GM19397 (cell line): ENCODE data around the gene CHMP6.
"Not testable (repeated sequence)": the region's sequence is repeated elsewhere in the genome, so short reads cannot be mapped to it uniquely, and the experiment has no call there.

ENCODE experiments used
- ATAC-seq: cut with Tn5 transposase; IDR thresholded peaks from one replicate; pipeline ENCODE4 v1.9.1; 2021; ENCODE audit warnings: mild to moderate bottlenecking, moderate library complexity; ENCODE audit not compliant: unreplicated experiment

The CHMP6 gene

DNA sequence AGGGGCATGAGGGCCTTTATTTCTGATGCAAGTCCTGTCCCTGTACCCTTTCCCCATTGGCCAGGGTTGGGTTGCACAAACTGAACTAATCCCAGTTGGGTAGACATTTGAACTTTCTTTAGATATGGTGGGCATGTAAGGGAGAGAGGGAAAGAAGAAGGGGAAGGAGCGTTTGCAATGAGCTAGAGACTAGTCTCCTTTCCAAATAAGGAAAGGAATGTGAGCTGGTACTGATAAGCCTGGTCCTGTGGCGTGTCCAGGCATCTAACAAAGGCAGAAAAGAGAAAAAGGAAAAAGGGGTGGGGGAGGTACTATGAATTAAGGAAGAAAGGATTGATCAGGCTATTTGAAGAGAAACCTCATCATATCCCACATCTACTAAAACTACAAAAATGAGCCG, 20.3 kb downstream of the CHMP6 start:
- no peak for ATAC-seq

DNA sequence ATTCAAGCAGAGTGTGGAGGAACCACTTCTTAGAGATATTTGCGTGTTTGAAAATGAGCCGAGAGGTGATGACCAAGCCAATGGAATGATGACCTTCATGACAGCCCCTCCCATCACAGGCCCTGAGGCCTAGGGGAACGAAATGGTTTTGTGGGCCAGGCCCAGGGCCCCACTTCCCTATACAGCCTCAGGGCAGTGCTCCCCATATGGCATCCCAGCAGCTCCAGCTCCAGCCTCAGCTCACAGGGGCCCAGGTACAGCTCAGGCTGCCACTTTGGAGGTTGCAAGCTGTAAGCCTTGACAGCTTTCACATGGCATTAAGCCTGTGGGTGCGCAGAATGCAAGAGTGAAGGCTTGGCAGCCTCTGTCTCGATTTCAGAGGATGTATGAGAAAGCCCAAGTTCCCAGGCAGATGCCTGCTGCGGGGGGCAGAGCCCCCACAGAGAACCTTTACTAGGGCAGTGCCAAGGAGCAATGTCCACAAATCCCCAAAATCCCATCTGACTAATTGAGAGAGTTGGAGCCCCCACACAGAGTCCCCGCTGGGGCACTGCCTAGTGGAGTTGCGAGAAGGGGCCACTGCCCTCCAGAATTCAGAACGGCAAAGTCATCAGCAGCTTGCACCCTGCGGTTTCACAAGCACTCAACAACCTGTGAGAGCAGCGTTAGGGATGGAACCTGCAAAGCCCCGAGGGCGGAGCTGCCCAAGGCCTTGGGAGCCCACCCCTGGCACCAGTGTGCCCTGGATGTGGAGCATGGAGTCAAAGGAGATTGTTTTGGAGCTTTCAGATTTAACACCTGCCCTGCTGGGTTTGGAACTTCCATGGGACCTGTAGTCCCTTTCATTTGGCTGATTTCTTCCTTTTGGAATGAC, 21.2 kb downstream of the CHMP6 start:
- ATAC-seq = no peak

DNA sequence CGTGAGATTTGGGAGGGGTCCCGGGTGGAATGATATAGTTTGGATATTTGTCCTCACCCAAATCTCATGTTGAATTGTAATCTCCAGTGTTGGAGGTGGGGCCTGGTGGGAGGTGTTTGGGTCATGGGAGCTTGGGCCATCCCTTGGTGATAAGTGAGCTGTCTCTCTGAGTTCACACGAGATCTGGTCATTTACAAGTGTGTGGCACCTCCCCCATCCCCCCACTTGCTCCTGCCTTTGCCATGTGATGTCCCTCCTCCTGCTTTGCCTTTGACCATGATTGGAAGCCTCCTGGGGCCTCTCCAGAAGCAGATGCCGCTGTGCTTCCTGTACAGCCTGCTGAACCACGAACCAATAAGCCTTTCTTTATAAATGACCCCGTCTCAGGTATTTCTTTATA, 22.0 kb downstream of the CHMP6 start:
- ATAC-seq = no peak

DNA sequence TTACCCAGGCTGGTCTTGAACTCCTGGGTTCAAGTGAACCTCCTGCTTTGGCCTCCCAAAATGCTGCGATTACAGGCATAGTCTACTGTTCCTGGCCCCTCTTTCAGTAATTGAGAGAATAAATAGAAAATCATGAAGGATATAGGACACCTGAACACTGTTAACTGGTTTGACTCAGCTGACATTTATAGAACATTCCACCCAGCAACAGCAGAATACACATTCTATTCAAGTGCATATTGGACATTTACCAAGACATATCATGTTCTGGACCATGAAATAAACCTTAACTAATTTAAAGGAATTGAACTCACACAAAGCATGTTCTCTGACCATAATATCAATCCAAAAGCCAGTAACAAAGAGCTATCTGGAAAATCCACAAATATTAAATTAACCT, 23.5 kb downstream of the CHMP6 start:
- ATAC-seq = no peak

DNA sequence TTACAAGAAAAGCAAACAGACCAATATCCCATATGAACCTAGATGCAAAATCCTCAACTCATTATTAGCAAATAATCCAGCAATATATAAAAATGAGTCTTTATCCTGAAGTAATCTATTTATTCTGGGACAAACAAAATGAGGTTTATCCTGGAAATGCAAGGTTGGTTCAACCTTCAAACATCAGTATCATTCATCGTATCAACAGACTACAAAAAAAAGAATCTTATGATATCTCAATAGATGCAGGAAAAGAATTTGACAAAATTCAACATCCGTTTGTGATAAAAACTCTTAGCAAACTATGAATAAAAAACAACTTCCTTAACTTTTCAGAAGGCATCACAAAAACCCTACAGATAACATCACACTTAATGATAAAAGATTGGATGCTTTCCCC, 24.9 kb downstream of the CHMP6 start:
- no peak for ATAC-seq

DNA sequence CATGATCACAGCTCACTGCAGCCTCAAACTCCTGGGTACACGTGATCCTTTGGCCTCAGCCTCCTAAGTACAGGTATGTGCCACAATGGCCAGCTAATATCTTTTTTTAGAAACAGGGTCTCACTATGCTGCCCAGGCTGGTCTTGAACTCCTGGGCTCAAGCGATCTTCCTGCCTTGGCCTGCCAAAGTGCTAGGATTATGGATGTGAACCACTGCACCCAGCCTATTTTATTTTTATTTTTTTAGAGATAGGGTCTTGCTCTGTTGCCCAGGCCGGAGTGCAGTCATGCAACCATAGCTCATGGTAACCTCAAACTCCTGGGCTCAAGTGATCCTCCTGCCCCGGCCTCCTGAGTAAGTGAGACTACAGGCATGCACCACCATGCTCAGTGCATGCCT, 25.7 kb downstream of the CHMP6 start:
- not testable (repeated sequence) for ATAC-seq

DNA sequence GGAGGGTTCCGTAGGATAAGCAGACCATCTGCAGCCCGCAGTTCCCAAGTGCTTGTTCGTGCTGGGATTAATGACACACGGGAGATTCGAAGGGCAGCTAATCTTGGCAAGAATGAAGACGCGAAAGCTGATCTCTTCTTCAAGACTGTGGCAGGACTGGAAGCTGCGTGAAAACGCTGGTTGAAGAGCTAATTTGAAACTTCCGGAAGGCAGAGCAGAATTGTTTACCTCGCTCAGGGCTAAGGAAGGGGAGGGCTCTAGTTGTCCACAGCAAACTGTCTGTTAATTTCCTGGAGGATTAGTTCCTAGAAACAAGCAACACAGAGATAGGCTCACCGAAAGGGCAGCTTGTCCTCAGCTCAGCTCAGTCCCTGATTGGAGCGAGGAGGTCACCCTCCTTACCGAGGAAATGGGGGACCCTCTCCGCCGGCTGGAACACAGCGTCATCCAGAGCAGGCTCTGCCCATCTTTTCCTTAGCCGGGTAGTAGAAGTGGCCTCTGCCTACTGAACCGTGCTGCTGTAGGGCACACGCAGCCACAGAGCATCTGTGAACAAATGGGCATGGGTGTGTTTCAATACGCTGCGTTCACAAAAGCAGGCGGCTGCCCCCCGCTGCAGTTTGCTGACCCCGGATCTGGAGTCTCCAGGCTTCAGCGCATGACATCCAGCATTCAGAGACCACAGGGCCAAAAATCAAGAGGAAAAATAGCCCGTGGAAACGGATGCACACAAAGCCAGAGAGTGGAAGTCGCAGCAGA, 26.6 kb downstream of the CHMP6 start:
- ATAC-seq = no peak

DNA sequence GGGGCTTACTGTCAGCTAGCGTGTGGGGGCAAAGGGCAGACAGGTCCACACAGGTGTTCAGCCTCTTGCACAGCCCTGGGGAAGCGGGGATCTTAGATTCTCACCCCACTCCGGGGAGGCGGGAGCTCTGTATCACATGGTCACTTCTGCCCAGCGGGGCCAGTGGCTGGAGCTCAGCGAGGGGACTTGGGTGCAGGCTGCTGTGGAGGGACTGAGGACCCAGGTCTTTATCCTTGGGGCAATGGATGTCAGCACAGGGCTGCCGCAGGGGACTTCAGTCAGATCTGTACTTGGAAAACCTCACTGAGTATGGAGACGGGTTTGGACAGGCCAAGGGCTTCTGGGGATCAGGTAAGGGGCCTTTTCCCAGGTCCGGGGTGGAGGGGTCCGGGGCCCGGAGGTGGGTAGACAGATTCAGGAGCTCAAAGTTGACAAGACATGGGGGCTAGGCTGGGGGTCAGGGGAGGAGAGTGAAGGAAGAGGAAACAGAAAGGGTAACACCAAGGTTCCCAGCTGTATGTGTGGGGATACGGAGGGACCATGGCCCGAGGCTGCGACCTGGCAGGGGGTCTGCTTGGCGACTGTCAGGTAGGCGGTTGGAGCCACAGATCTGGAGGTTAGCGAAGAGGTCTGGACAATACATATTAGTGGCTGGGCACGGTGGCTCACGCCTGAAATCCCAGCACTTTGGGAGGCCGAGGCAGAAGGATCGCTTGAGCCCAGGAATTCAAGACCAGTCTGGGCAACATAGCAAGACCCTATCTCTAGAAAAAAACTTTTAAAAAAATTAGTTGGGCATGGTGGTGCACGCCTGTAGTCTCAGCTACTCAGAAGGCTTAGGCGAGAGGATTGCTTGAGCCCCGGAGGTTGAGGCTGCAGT, 28.2 kb downstream of the CHMP6 start:
- ATAC-seq = no peak

DNA sequence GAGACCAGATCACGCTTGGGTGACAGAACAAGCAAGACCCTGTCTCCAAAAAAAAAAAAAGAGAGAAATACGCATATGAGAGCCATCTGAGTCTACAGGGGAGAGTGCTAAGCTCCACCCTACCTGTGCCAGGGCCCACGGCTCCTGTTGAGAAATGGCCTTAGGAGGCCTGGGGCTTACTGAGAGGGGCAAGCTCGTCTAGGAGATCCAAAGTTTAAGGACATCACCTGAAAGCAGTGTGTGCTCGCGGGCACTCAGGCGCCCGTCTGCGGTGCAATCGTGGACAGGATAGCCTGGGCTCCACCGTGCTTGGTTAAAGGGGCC, 28.8 kb downstream of the CHMP6 start:
- no peak for ATAC-seq

DNA sequence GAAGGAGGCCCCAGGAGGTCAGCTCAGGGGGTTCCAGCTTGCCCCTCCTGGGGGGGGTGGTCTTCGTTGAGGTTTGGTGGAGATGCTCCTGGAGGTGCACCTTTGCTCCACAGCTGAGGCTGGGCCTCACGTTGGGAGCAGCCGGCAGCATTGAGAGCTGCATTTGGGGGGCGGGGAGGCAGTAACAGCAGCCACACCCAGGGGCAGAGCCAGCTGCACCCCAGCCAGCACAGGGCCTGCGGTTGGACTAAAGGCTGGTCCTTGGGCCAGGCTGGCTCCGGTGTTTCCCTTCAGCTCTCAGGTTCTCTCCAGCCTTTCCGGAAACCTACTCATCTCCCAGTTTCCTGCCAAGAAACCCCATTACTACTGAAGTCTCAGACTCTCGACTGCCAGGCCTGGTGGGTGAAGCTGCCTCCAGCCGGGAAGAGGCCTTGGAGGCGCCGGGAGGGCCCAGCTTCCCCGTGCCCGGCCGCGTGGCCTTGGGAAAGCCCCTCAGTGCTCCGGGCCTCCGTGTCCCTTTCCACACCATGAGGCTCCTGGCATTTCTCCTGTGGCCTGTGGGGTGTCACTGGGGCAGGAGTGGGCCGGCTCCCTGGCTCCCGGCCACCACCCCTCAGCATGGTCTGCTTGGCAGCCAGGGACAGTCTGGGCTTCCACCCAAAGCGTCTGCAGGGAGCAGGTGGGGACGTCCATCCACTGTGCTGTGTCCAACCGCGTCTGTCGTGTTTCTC, 29.3 kb downstream of the CHMP6 start:
- ATAC-seq = no peak

DNA sequence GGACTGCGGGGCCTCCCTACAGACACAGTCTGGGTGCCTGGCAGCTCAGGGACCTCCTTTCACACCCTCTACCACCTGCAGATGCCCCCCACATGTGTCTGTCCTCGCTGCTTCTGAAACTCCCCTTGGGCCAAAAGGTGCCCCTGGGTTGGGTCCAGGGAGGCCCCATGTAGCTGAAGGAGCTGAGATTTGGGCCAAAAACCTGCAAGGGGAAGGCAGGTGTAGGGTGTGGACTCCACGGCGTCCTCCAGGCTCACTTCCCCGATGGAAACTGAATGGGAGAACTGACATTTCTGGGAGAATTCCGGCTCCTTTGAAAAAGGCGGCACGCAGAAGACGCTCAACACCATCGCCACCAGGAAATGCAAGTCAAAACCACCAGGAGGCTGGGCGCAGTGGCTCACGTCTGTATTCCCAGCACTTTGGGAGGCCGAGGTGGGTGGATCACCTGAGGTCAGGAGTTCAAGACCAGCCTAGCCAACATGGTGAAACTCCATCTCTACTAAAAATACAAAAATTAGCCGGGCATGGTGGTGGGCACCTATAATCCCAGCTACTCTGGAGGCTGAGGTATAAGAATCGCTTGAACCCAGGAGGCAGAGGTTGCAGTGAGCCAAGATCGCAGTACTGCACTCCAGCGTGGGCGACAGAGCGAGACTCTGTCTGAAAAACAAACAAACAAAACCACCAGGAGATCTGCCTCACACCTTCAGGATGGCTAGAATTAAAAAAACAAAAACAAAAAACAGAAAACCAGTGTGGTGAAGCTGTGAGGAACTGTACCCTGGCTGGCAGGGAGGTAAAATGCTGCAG, 30.1 kb downstream of the CHMP6 start:
- ATAC-seq = no peak

DNA sequence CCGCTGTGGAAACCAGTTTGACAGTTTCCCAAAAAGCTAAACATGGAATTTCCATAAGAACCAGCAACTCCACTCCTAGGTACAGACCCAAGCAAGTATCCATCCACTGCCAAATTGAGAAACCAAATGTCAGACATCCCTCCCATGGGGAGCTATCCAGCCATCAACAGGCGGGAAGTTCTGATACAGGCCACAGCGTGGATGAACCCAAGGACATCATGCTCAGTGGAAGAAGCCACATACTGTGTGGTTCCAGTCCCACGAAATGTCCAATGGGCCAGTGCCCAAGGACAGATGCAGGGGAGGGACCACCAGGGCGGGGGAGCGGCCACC, 30.7 kb downstream of the CHMP6 start:
- ATAC-seq = no peak

DNA sequence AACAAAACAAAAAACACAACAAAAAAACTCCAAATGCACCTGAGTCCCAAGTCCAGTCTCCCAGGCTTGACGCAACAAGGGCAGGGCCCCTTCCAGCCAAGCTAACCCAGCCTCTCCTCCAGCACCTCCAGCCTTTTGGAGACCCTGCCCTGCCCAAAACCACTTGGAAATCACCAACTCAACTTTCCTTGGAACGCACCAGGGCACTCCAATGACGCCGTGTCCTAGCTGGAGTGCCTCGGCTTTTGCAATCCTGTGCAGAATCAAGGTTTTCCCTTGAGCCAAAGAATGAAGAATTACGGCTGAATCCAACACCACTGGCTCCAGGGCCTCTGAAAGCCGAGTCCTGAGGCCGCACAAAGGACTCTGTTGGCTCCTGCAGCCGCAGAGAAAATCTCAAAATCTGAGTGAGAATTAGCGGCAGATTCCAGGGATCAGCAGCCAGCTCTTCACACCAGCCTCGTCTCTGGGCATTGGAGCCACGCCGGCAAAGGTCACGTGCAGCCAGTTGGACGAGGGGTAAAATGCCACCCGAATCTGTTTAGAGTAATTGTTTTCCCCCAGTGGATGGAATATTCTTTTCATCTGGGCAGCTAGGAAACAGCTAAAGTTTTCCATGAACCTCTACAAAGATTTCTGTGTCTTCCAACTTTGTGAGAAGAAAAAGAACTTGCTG, 33.6 kb downstream of the CHMP6 start:
- ATAC-seq = no peak

DNA sequence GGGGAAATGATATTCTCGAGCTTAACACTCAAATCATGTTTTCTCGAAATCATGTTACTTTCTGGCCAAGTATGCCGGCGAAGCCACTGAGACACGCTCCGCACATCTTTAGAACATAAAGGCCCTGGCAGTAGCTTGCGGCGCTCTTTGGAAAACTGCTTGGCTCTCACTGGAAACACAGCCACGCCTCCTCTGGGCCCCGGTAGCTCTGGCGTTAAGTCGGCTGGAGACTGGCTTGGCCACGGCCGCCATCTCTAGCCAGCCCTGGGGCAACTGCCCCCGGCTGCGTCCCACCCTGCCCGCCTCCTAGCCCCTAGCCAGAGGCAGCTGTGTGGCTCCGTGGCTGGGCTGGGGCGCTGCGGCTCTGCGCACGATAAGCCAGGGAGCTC, 34.1 kb downstream of the CHMP6 start:
- no peak for ATAC-seq

DNA sequence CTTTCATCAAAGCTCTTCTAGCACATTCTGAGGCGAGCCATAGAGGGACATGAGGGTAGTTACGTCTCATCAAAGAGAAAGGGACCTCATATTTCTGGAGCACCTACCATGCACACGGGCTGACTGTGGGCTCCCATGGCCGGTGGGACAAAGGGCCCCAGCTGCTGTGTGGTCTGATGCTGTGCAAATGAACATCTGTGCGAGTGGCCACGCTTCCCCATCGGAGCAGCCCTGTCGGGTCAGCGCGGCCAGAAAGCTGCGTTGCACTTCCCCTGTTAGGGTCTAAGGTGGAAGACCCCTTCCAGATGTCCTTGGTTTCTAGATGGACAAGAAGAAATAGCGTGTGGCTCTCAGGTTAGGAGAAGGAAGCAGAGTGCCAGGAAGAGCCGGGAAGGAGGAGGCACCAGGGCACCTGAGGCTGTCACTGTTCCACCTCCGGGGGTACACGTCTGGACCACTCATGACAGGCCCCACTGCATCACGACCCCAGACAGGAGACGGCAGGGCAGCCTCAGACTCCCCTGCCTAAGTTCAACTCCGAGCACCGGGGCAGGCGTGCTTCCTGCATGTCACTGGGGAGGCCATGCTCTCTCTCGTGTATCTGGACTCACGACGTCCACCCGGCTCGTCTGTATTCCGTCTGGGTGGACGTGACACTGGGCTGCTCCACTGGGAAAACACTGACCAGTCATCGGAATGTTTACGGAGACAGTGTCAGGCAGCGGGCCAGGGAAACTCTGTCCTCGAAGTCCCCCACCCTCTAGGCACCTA, 34.8 kb downstream of the CHMP6 start:
- ATAC-seq = no peak

DNA sequence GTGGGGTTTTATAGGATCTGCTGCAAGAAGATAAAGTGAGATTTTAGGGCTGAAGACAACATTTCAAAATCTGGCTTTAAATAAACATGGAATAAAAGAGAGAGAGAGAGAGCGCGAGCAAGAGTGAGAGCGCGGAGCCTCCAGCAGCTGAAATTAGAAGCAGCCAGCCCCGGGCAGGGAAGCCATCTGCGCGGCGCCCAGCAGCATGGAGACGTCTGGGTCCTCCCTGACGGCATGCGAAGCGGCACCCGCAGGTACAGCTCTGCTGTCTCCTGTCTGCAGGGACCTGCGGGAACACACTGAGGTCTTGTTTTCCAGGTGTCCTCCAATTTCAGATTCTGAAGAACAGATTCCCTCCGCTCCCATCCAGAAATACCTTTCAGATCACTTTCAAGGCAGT, 35.4 kb downstream of the CHMP6 start:
- ATAC-seq = no peak

DNA sequence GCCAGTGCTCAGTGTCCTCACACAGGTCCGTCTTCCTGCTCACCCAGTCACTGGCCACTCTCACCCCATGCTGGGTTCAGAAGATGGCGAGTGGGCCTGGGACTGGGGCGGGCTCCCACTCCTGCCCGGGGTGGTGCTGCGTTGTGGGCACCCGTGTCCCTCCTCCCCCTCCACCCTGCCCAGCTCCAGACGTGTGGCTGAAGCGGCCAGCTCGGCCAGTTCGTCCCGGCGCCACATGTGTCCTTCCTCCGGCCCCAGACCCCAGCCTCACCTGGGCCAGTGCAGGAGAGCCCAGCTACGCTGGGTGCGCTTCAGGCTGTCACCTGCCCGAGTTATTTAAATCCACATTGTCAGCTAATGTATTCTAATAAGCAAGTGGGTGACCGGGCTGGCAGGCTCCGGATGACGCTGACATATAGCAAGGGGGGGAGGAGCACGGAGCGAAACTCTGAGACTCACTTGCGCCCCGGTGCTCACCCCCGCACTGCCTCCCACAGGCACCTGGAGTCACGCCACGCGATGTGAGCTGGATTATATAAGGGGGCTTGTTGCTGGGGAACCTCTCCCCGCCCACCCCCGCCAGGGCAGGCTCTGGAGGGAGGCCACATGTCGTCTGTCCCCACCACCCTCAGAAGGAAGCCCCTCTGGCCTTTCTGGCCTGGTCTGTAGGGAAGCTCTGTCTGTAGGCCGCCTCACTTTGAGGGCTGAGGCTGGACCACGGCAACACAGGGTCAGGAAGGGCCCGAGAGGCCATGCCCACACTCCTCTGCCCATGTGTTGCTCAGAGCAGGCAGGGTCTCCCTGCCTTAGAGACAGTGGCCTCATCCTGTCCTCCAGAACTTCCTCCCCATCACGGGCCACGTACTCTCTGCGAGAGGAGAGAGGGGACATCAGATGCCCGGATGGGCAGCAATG, 36.2 kb downstream of the CHMP6 start:
- ATAC-seq = no peak

DNA sequence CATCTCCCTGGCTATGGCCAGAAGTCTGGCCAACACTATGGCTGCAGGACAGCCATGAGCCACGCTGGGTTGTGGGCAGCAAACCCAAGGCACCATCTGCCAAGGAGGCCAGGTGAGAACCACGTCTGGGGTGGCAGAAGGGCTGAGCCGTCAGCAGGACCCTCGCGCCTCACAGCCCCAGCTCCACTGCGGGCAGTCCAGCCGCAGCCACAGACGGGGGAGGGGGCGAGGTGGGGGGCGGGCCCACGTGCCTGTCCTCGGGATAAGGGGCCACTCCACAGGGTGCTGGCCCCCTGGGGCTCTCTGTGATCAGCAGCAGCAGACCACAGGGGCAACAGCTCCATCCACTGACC, 36.8 kb downstream of the CHMP6 start:
- ATAC-seq = no peak
